Muscle layer of colon (tissue), 2 donors: Measurements from ENCODE around the gene ARGLU1.

Experiments
- H3K27ac ChIP-seq: one replicate; pipeline ENCODE4 v1.7.0; 2013; ENCODE audit warnings: low read depth, mild to moderate bottlenecking, low read length, moderate library complexity
- H3K27me3 ChIP-seq, 2 donors: one replicate each; pipeline ENCODE4 v1.7.0; 2013; ENCODE audit warnings: low read length in 2 of 2, mild to moderate bottlenecking in 2 of 2; ENCODE audit not compliant: insufficient read depth in 2 of 2, control insufficient read depth in 1 of 2
- H3K36me3 ChIP-seq: one replicate; pipeline ENCODE4 v1.7.0; 2013; ENCODE audit warnings: mild to moderate bottlenecking, low read length; ENCODE audit not compliant: insufficient read depth
- H3K4me1 ChIP-seq: one replicate; pipeline ENCODE4 v1.7.0; 2013; ENCODE audit warnings: mild to moderate bottlenecking, low read length; ENCODE audit not compliant: insufficient read depth
- H3K4me3 ChIP-seq, 2 donors: one replicate each; pipeline ENCODE4 v1.7.0; 2013; ENCODE audit warnings: low read length in 2 of 2, low read depth in 1 of 2, mild to moderate bottlenecking in 1 of 2, moderate library complexity in 1 of 2
- H3K9ac ChIP-seq: one replicate; pipeline ENCODE4 v1.7.0; 2013; ENCODE audit warnings: low read length
- H3K9me3 ChIP-seq: one replicate; pipeline ENCODE4 v1.7.0; 2013; ENCODE audit warnings: mild to moderate bottlenecking, low read length
- donor health status: abdominal sarcoma.
- donor health status: Adenocarcinoma of cecum.

The ARGLU1 gene

DNA sequence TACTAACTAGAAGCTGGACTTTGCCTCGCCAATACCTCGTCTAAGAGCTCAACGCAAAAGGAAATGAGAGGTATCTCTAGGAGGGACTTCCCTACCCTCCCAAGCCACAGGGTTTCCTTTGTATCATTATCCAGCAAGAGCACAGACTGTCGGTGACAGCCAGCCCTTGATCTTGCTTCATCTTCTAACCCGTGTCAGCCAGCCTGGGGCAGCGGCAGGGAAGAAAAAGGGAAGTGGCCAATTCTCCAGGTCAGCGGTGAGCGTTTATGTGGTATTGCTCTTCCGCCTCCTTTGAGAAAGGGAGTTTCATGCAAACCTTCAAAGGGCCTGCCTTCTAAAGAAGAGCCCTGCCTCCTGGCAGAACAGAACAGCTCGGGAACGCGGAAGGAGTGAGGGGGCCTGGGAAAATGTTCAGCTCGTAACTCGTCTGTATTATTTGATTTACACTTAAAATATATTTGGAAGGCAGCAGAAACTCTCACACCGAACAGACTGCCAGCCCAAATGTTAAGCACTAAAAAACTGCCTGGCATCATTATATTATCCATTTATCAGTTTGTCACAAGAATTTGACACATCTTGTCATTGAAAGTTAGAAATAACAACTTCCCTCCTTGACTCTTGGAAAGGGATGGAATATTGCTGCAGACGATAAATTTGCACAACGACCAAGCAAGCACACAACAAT lies 74.3 kb downstream of the ARGLU1 start:
- no peaks in the 10 kb centered on the region for H3K9me3 ChIP-seq
- H3K36me3 ChIP-seq = no peaks in the 10 kb centered on the region
- no peak overlapping the region for H3K27ac ChIP-seq
- H3K4me3 ChIP-seq = no peak overlapping the region
- no peaks in the 10 kb centered on the region for H3K27me3 ChIP-seq
- H3K9ac ChIP-seq = no peak overlapping the region
- H3K4me1 ChIP-seq = peaks cover 35% of the 10 kb centered on the region

DNA sequence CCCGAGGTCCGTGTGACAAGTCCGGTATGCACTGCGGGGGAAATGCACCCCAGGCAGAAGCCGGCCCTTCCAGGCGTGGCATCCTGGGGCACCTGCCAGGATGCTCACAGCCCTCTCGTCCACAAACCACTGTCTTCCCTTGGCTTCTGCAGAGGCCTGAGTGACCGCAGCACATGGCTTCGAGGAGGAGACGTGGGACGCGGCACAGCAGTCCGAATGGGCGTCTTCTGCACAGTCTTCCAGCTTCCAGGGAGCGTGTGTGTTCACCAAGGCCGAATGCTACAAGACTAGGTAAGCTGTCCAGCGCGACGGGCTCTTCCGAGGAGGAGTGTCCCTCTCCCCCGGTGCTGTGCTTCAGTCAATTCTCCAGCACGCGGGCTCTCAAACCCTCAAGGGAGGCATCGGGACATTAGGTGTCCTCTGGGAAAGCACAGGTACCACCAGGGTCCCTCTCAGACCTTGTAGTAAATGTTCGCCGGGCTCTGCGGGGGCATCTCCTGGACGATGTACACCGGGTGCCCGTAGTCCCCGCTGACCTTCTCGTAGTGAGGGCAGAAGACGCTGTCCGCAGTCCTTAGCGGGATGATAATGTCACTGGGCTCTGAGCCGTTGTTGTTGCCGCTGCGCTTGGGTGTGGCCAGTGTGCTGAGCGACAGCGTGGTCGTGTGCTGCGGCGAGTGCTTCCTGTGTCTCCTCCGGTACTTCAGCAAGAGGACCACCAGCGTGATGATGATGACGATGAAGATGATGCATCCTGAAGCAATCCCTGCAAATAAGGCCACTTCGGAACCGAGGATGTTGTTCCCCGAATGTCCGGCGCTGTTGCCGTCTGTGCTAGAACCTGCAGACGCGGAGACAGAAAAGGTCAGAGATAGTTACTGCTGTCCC lies 75.1 kb downstream of the ARGLU1 start:
- Histone ChIP-seq H3K9ac (no peak overlapping the region), H3K27ac (no peak overlapping the region), H3K9me3 (no peaks in the 10 kb centered on the region), H3K4me1 (peaks cover 35% of the 10 kb centered on the region), H3K27me3 (no peaks in the 10 kb centered on the region), H3K4me3 (peak overlapping the region in 1 of 2 donors; percentile 10), H3K36me3 (no peaks in the 10 kb centered on the region)

DNA sequence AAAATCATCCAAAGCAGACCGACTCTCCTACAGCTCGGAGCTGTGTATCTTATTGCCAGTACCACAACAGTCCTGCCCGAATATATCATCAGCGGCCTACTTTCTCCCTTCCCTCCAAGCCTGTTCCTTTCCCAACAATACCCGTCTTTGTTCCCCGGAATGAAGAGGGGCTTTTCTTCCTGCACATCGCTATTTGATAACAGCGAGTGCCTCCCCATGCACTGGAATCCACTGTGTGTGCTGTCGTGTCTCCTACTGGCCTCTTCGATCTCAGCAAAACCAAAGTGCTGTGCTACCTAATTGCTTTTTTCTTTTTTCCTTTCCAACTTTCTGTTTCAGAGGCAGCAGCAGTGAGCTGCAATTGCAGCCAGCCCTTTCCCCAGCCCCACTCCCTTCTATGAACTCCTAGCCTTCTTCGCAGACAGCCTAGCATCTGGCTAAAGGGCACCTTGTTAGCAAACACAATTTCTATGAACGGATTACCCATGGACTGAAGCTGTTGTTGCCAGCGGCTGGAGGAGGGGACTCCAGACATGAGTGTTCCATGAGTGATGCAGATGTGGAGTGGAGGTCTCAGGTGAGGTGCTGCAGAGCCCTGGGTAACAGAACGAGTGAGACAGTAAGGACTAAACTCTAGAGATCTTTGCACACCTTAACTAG lies 75.9 kb downstream of the ARGLU1 start:
- peak overlapping the region in 1 of 2 donors; percentile 10 for H3K4me3 ChIP-seq
- H3K4me1 ChIP-seq = peaks cover 34% of the 10 kb centered on the region
- no peaks in the 10 kb centered on the region for H3K27me3 ChIP-seq
- no peak overlapping the region for H3K9ac ChIP-seq
- peak overlapping the region; percentile 56 for H3K27ac ChIP-seq
- no peaks in the 10 kb centered on the region for H3K36me3 ChIP-seq
- no peaks in the 10 kb centered on the region for H3K9me3 ChIP-seq
